ENCODE measurements around the gene DSC2. TPM values are rescaled to one million over a fixed set of nuclear protein-coding genes. Genes with fewer than 3 reads are reported as not detected.

DSC2 gene
- total and polyA plus RNA-seq, 2 of the 8 experiments (the other 6 are each of a cell fraction or from before 2014, with no cell fraction given) = 4.6 to 39.7 TPM

- TF ChIP-seq CHD1 (IDR thresholded peaks at IDR 0.05; ENCODE audit: low read depth, low read length) (no peak), TBP (IDR thresholded peaks at IDR 0.05; ENCODE audit: low read depth, low read length) (no peak), NANOG (IDR thresholded peaks at IDR 0.05; ENCODE audit: insufficient read depth, low read depth, low read length, poor library complexity, severe bottlenecking) (no peak), POLR2A (IDR thresholded peaks at IDR 0.05; ENCODE audit: control extremely low read depth in 1 of 2, low read depth in 2 of 2, low read length in 2 of 2) (no peak), SIX5 (IDR thresholded peaks at IDR 0.05; ENCODE audit: low read depth, low read length) (no peak), BACH1 (IDR thresholded peaks at IDR 0.05; ENCODE audit: low read length) (no peak), GABPA (IDR thresholded peaks at IDR 0.05; ENCODE audit: borderline replicate concordance, insufficient read depth, low read length) (no peak), RBBP5 (IDR thresholded peaks at IDR 0.05; ENCODE audit: borderline replicate concordance, low read depth, low read length) (no peak), YY1 (IDR thresholded peaks at IDR 0.05; ENCODE audit: low read depth, low read length) (no peak), POLR2AphosphoS5 (IDR thresholded peaks at IDR 0.05; ENCODE audit: low read depth, low read length) (no peak), ASH2L (IDR thresholded peaks at IDR 0.05; ENCODE audit: low read length) (no peak), BCL11A (IDR thresholded peaks at IDR 0.05; ENCODE audit: low read depth in 2 of 2, low read length in 2 of 2) (no peak)
- H3K56ac ChIP-seq (replicated peaks; ENCODE audit: insufficient read length, low read depth, low read length) = no peak overlapping the region
- H3K9ac ChIP-seq (replicated peaks in 1 of 4; ENCODE audit: extremely low read depth in 1 of 4, low read depth in 3 of 4, low read length in 3 of 4) = no peak overlapping the region
- peaks cover 3% of the 10 kb centered on the region; the same call in 1 of the 2 replicates for H3K23me2 ChIP-seq (ENCODE audit: low read depth, low read length)
- ChIA-PET POLR2A (ENCODE audit: partially characterized antibody) (interaction anchor here (0.6 kb wide), 1 partner anchor 844 kb away, joined by 3 read pairs; the partner anchor contains the start of gene TRAPPC8), CTCF (ENCODE audit: partially characterized antibody) (interaction anchor here (0.9 to 1.1 kb wide), 3 partner anchors 142 to 1372 kb away, joined by 3 to 4 read pairs (median 4); no protein-coding TSS in a partner anchor)
- FAIRE-seq (no peak), DNase-seq (ENCODE audit: low read depth in 1 of 2, low spot score in 2 of 2) (no peak)
- H3K36me3 ChIP-seq (ENCODE audit: control insufficient read depth in 2 of 4, insufficient read depth in 4 of 4, low read length in 3 of 4) = no peaks in the 10 kb centered on the region
- no peak overlapping the region for H2BK120ac ChIP-seq (replicated peaks; ENCODE audit: low read depth, low read length)
- no peak overlapping the region for H2AFZ ChIP-seq (ENCODE audit: low read length)
- no peak overlapping the region for H4K5ac ChIP-seq (ENCODE audit: insufficient read length, low read depth, low read length)
- no peak overlapping the region for H4K8ac ChIP-seq (ENCODE audit: extremely low read depth, insufficient read depth, low read length)
- no peak overlapping the region for H3K27ac ChIP-seq (ENCODE audit: low read depth, low read length)
- H2BK5ac ChIP-seq (ENCODE audit: low read depth, low read length) = no peak overlapping the region
- H3K14ac ChIP-seq (ENCODE audit: insufficient read length) = no peak overlapping the region
- H3K4ac ChIP-seq (replicated peaks; ENCODE audit: insufficient read length, low read depth, low read length) = no peak overlapping the region
- H3K18ac ChIP-seq (ENCODE audit: extremely low read depth, low read length) = no peak overlapping the region
- no peak overlapping the region for H2BK20ac ChIP-seq (ENCODE audit: low read length)
- H3K4me2 ChIP-seq (ENCODE audit: insufficient read depth in 1 of 2, low read depth in 2 of 2, low read length in 2 of 2) = no peak overlapping the region; a peak in 1 of 4 replicates
- no peaks in the 10 kb centered on the region for H3K9me3 ChIP-seq (ENCODE audit: insufficient read depth in 2 of 2, low read depth in 1 of 2, low read length in 1 of 2)
- H3K4me1 ChIP-seq (replicated peaks in 1 of 4; ENCODE audit: control insufficient read depth in 3 of 4, insufficient read depth in 4 of 4, low read length in 3 of 4) = peaks cover 4 to 10% (median 6%) of the 10 kb centered on the region in 4 experiments; a peak in 6 of 7 replicates
- H4K91ac ChIP-seq (replicated peaks; ENCODE audit: insufficient read length, low read length) = no peak overlapping the region
- H3K27me3 ChIP-seq (replicated peaks in 1 of 4; ENCODE audit: control insufficient read depth in 3 of 4, extremely low read depth in 1 of 4, insufficient read depth in 3 of 4, low read length in 3 of 4) = no peaks in the 10 kb centered on the region
- H3K79me2 ChIP-seq (ENCODE audit: control insufficient read depth in 1 of 2, insufficient read depth in 2 of 2, low read length in 2 of 2) = peaks cover 3 to 66% of the 10 kb centered on the region in 2 experiments; a peak in 3 of 4 replicates
- H2BK12ac ChIP-seq (ENCODE audit: low read depth, low read length) = no peak overlapping the region
- no peak overlapping the region for H3K23ac ChIP-seq (ENCODE audit: insufficient read length)
- no peak overlapping the region for H2AK5ac ChIP-seq (ENCODE audit: low read depth, low read length)
- H2BK15ac ChIP-seq (ENCODE audit: low read length) = no peak overlapping the region
- H3K4me3 ChIP-seq (ENCODE audit: extremely low read depth in 1 of 4, insufficient read depth in 2 of 4, low read depth in 3 of 4, low read length in 4 of 4) = no peak overlapping the region
- peaks cover 0 to 8% of the 10 kb centered on the region in 2 experiments for H4K20me1 ChIP-seq (replicated peaks in 1 of 2; ENCODE audit: control insufficient read depth in 1 of 2, insufficient read depth in 2 of 2, low read length in 2 of 2)
- peaks cover 5% of the 10 kb centered on the region; the same call in 1 of the 2 replicates for H3K79me1 ChIP-seq (ENCODE audit: low read depth, low read length)
Measured at GRCh38 chr18:31098878-31099277, 3.3 kb downstream of the DSC2 start.

Data from H1 (cell line).